GM23338 (cell line): ENCODE measurements around the gene ATP10B. TPM values are rescaled to one million over a fixed set of nuclear protein-coding genes. Genes with fewer than 3 reads are reported as not detected.

Experiments used
- ATAC-seq: fragments of 200-7000 bp; cut with Tn5 transposase; 3 replicates; pipeline ENCODE4 v1.9.1; 2020
- DNase-seq: peaks from one replicate; pipeline ENCODE4 v3.0.0-alpha.2; 2015; ENCODE audit warnings: low spot score
- H2AFZ ChIP-seq: fragments of 200-600 bp; sonication (generic); 2 replicates; pipeline ENCODE4 v1.8.0; 2016; ENCODE audit warnings: antibody characterized with exemption, mild to moderate bottlenecking, moderate library complexity
- H3F3A ChIP-seq: fragments of 200-600 bp; sonication (generic); replicated peaks from 2 replicates; pipeline ENCODE4 v1.8.0; 2017; ENCODE audit warnings: antibody characterized with exemption, mixed run types, low read depth
- H3K27ac ChIP-seq: fragments of 200-600 bp; sonication (generic); 2 replicates; pipeline ENCODE4 v1.6.1; 2016; ENCODE audit warnings: low read depth
- H3K27me3 ChIP-seq: fragments of 200-600 bp; sonication (generic); 2 replicates; pipeline ENCODE4 v1.8.0; 2016; ENCODE audit warnings: mild to moderate bottlenecking, mixed run types, moderate library complexity; ENCODE audit not compliant: insufficient read depth
- H3K36me3 ChIP-seq: fragments of 200-600 bp; sonication (generic); 2 replicates; pipeline ENCODE4 v1.8.0; 2016; ENCODE audit warnings: mild to moderate bottlenecking; ENCODE audit not compliant: insufficient read depth
- H3K4me1 ChIP-seq: fragments of 200-600 bp; sonication (generic); 2 replicates; pipeline ENCODE4 v1.8.0; 2016; ENCODE audit warnings: mild to moderate bottlenecking, moderate library complexity; ENCODE audit not compliant: insufficient read depth
- H3K4me2 ChIP-seq: fragments of 200-600 bp; sonication (generic); 2 replicates; pipeline ENCODE4 v1.7.1; 2017; ENCODE audit warnings: mixed run types
- H3K4me3 ChIP-seq: fragments of 200-600 bp; sonication (generic); 2 replicates; pipeline ENCODE4 v1.6.1; 2016; ENCODE audit warnings: mixed run types
- H3K79me2 ChIP-seq: fragments of 200-600 bp; sonication (generic); replicated peaks from 2 replicates; pipeline ENCODE4 v1.8.0; 2017; ENCODE audit warnings: mild to moderate bottlenecking; ENCODE audit not compliant: insufficient read depth
- H3K9me2 ChIP-seq: fragments of 200-600 bp; sonication (generic); 2 replicates; pipeline ENCODE4 v1.8.0; 2017; ENCODE audit not compliant: insufficient read depth
- H4K20me1 ChIP-seq: fragments of 200-600 bp; sonication (generic); replicated peaks from 2 replicates; pipeline ENCODE4 v1.8.0; 2017; ENCODE audit warnings: mild to moderate bottlenecking; ENCODE audit not compliant: insufficient read depth
- H3K27ac Mint-ChIP-seq: 2 replicates; pipeline ENCODE4 v1.8.0; 2020; ENCODE audit warnings: inconsistent platforms, mild to moderate bottlenecking, moderate library complexity, mixed read lengths
- H3K27me3 Mint-ChIP-seq: 3 replicates; pipeline ENCODE4 v1.8.0; 2022; ENCODE audit warnings: low read depth, mild to moderate bottlenecking, moderate library complexity, mixed read lengths, inconsistent platforms; ENCODE audit not compliant: insufficient read depth, poor library complexity
- H3K36me3 Mint-ChIP-seq: 3 replicates; pipeline ENCODE4 v1.8.0; 2021; ENCODE audit warnings: low read depth, mild to moderate bottlenecking, inconsistent platforms, moderate library complexity, mixed read lengths
- H3K4me1 Mint-ChIP-seq: 3 replicates; pipeline ENCODE4 v1.8.0; 2020; ENCODE audit warnings: mild to moderate bottlenecking, inconsistent platforms, mixed read lengths
- H3K4me3 Mint-ChIP-seq: 3 replicates; pipeline ENCODE4 v1.8.0; 2021; ENCODE audit warnings: moderate library complexity, mild to moderate bottlenecking, inconsistent platforms, mixed read lengths
- H3K9me3 Mint-ChIP-seq: 3 replicates; pipeline ENCODE4 v1.8.0; 2020; ENCODE audit warnings: moderate library complexity, mild to moderate bottlenecking, inconsistent platforms, mixed read lengths
- CREB1 ChIP-seq: fragments of 250-450 bp; sonication (Bioruptor Pico); IDR thresholded peaks from 2 replicates; pipeline ENCODE4 v1.5.0; 2020; ENCODE audit warnings: low read depth, mild to moderate bottlenecking, moderate library complexity
- CTCF ChIP-seq, 2 experiments: fragments of 200-600 bp in 1 of 2; sonication (generic) in 1 of 2; conservative IDR thresholded peaks; 2 replicates each; pipeline versions ENCODE4 v1.5.1 to v1.6.1; 2016 to 2017; ENCODE audit warnings: antibody characterized with exemption in 2 of 2, low read depth in 2 of 2, mild to moderate bottlenecking in 2 of 2, moderate library complexity in 1 of 2
- ETS1 ChIP-seq: IDR thresholded peaks from 2 replicates; pipeline ENCODE4 v1.6.1; 2016; ENCODE audit warnings: antibody characterized with exemption
- EZH2phosphoT487 ChIP-seq: fragments of 200-600 bp; sonication (generic); IDR thresholded peaks from one replicate; pipeline ENCODE4 v1.8.1; 2018; ENCODE audit warnings: antibody characterized with exemption; ENCODE audit not compliant: unreplicated experiment
- JUNB ChIP-seq: IDR thresholded peaks from one replicate; pipeline ENCODE4 v1.6.1; 2016; ENCODE audit warnings: antibody characterized with exemption; ENCODE audit not compliant: unreplicated experiment
- NANOG ChIP-seq: IDR thresholded peaks from 2 replicates; pipeline ENCODE4 v1.6.1; 2016; ENCODE audit warnings: antibody characterized with exemption, borderline replicate concordance
- POLR2AphosphoS5 ChIP-seq: IDR thresholded peaks from 2 replicates; pipeline ENCODE4 v1.6.1; 2016; ENCODE audit warnings: antibody characterized with exemption, low read depth
- STAT1 ChIP-seq: IDR thresholded peaks from one replicate; pipeline ENCODE4 v1.6.1; 2016; ENCODE audit warnings: antibody characterized with exemption; ENCODE audit not compliant: unreplicated experiment
- ZNF114 ChIP-seq: fragments of 250-450 bp; sonication (Bioruptor Pico); IDR thresholded peaks from 2 replicates; pipeline ENCODE4 v1.5.0; 2020; ENCODE audit warnings: mild to moderate bottlenecking, moderate library complexity
- polyA plus RNA-seq: library from polyadenylated mRNA; unstranded; fragments of >200 nt; fragmentation: Nextera tagmentation; extraction: Ambion mirVana; gene quantifications from 2 replicates; pipeline ENCODE4 v1.2.1, GENCODE V29; 2016
- total RNA-seq: library from RNA; depleted of rRNA; stranded (reverse); fragments of >200 nt; shearing (Covaris generic); gene quantifications from 2 replicates; pipeline ENCODE4 v1.2.3, GENCODE V29; 2014
- TF ChIP-seq, protein P1 (sequence below): fragments of 250-450 bp; sonication (Bioruptor Pico); IDR thresholded peaks from 2 replicates; pipeline ENCODE4 v1.5.0; 2020; ENCODE audit warnings: mild to moderate bottlenecking, moderate library complexity

The ATP10B gene
- total and polyA plus RNA-seq, 2 experiments from 2014 or later: 0.11 to 0.14 TPM

- H3K27me3 Mint-ChIP-seq: no peaks in the 10 kb centered on the region
- H4K20me1 ChIP-seq: no peaks in the 10 kb centered on the region
- H3K4me3 Mint-ChIP-seq: no peak overlapping the region
- peaks cover 7% of the 10 kb centered on the region; the same call in 1 of the 3 replicates for H3K9me3 Mint-ChIP-seq
- no peak overlapping the region for H3K4me2 ChIP-seq
- H3K36me3 Mint-ChIP-seq: no peaks in the 10 kb centered on the region; the same call in 2 of the 3 replicates
- H3K4me1 ChIP-seq: no peaks in the 10 kb centered on the region
- no peak for ATAC-seq
- H3K4me3 ChIP-seq: no peak overlapping the region
- H3K36me3 ChIP-seq: no peaks in the 10 kb centered on the region
- no peak overlapping the region for H3K27ac ChIP-seq
- no peak overlapping the region for H2AFZ ChIP-seq
- no peaks in the 10 kb centered on the region for H3K9me2 ChIP-seq
- H3K4me1 Mint-ChIP-seq: no peaks in the 10 kb centered on the region
- TF ChIP-seq STAT1 (no peak), CREB1 (CRISPR knock-in tag) (no peak)
- H3K79me2 ChIP-seq: no peaks in the 10 kb centered on the region
- no peak for DNase-seq
- H3K27me3 ChIP-seq: no peaks in the 10 kb centered on the region
- H3F3A ChIP-seq: no peaks in the 10 kb centered on the region
- no peak overlapping the region for H3K27ac Mint-ChIP-seq
These were observed 152.7 kb downstream of the ATP10B start for GRCh38 chr5:160699301-160699700.

GRCh38 chr5:160697281-160697680 lies 154.7 kb downstream of the ATP10B start:
- Histone ChIP-seq H2AFZ (no peak overlapping the region), H3K36me3 (no peaks in the 10 kb centered on the region), H3K27me3 (no peaks in the 10 kb centered on the region), H3K4me3 (no peak overlapping the region), H3K79me2 (no peaks in the 10 kb centered on the region), H3F3A (no peaks in the 10 kb centered on the region), H4K20me1 (no peaks in the 10 kb centered on the region), H3K4me2 (no peak overlapping the region), H3K9me2 (no peaks in the 10 kb centered on the region; the same call in 1 of the 2 replicates), H3K4me1 (no peaks in the 10 kb centered on the region), H3K27ac (no peak overlapping the region)
- Mint-ChIP-seq H3K36me3 (no peaks in the 10 kb centered on the region), H3K9me3 (no peaks in the 10 kb centered on the region), H3K27ac (no peak overlapping the region), H3K4me3 (no peak overlapping the region), H3K27me3 (peaks cover 2% of the 10 kb centered on the region), H3K4me1 (0 out of 3 replicates have a peak, but pooled peaks cover 3% of the 10 kb centered on the region)
- DNase-seq (no peak), ATAC-seq (no peak)
- TF ChIP-seq CREB1 (CRISPR knock-in tag) (no peak), ETS1 (no peak), POLR2AphosphoS5 (no peak), JUNB (no peak), ZNF114 (CRISPR knock-in tag) (no peak), CTCF (conservative IDR thresholded peaks at IDR 0.05; ENCODE audit: low read depth in 2 of 2) (no peak), STAT1 (no peak), NANOG (no peak), EZH2phosphoT487 (no peak)
- TF ChIP-seq, protein P1, sequence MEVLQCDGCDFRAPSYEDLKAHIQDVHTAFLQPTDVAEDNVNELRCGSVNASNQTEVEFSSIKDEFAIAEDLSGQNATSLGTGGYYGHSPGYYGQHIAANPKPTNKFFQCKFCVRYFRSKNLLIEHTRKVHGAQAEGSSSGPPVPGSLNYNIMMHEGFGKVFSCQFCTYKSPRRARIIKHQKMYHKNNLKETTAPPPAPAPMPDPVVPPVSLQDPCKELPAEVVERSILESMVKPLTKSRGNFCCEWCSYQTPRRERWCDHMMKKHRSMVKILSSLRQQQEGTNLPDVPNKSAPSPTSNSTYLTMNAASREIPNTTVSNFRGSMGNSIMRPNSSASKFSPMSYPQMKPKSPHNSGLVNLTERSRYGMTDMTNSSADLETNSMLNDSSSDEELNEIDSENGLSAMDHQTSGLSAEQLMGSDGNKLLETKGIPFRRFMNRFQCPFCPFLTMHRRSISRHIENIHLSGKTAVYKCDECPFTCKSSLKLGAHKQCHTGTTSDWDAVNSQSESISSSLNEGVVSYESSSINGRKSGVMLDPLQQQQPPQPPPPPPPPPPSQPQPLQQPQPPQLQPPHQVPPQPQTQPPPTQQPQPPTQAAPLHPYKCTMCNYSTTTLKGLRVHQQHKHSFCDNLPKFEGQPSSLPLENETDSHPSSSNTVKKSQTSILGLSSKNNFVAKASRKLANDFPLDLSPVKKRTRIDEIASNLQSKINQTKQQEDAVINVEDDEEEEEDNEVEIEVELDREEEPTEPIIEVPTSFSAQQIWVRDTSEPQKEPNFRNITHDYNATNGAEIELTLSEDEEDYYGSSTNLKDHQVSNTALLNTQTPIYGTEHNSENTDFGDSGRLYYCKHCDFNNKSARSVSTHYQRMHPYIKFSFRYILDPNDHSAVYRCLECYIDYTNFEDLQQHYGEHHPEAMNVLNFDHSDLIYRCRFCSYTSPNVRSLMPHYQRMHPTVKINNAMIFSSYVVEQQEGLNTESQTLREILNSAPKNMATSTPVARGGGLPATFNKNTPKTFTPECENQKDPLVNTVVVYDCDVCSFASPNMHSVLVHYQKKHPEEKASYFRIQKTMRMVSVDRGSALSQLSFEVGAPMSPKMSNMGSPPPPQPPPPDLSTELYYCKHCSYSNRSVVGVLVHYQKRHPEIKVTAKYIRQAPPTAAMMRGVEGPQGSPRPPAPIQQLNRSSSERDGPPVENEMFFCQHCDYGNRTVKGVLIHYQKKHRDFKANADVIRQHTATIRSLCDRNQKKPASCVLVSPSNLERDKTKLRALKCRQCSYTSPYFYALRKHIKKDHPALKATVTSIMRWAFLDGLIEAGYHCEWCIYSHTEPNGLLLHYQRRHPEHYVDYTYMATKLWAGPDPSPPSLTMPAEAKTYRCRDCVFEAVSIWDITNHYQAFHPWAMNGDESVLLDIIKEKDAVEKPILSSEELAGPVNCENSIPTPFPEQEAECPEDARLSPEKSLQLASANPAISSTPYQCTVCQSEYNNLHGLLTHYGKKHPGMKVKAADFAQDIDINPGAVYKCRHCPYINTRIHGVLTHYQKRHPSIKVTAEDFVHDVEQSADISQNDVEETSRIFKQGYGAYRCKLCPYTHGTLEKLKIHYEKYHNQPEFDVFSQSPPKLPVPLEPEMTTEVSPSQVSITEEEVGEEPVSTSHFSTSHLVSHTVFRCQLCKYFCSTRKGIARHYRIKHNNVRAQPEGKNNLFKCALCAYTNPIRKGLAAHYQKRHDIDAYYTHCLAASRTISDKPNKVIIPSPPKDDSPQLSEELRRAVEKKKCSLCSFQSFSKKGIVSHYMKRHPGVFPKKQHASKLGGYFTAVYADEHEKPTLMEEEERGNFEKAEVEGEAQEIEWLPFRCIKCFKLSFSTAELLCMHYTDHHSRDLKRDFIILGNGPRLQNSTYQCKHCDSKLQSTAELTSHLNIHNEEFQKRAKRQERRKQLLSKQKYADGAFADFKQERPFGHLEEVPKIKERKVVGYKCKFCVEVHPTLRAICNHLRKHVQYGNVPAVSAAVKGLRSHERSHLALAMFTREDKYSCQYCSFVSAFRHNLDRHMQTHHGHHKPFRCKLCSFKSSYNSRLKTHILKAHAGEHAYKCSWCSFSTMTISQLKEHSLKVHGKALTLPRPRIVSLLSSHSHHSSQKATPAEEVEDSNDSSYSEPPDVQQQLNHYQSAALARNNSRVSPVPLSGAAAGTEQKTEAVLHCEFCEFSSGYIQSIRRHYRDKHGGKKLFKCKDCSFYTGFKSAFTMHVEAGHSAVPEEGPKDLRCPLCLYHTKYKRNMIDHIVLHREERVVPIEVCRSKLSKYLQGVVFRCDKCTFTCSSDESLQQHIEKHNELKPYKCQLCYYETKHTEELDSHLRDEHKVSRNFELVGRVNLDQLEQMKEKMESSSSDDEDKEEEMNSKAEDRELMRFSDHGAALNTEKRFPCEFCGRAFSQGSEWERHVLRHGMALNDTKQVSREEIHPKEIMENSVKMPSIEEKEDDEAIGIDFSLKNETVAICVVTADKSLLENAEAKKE (CRISPR knock-in tag): no peak
